ENCODE data around the gene ODAD2. TPM values are rescaled to one million over a fixed set of nuclear protein-coding genes. Genes with fewer than 3 reads are reported as not detected.

The ODAD2 gene
- total RNA-seq, 1 experiment from 2014 or later = 4.1 TPM

GRCh38 chr10:27815261-27815660, 183.6 kb downstream of the ODAD2 start (continued):
- TF ChIP-seq JAZF1 (CRISPR knock-in tag; IDR thresholded peaks at IDR 0.05) = no peak
- TF ChIP-seq USF1 (CRISPR knock-in tag; IDR thresholded peaks at IDR 0.05) = no peak
- TF ChIP-seq ZNF121 (CRISPR knock-in tag; IDR thresholded peaks at IDR 0.05) = no peak
- TF ChIP-seq ELF4 (CRISPR knock-in tag; IDR thresholded peaks at IDR 0.05; ENCODE audit: low read depth) = no peak
- TF ChIP-seq HMGA2 (CRISPR knock-in tag; IDR thresholded peaks at IDR 0.05) = no peak

GRCh38 chr10:27805180-27805579, 193.7 kb downstream of the ODAD2 start:
- no peaks in the 10 kb centered on the region for H3K27me3 Mint-ChIP-seq (ENCODE audit: low read depth)
- no peak for DNase-seq (ENCODE audit: low spot score)
- CTCF ChIA-PET = no interaction called here
- no peaks in the 10 kb centered on the region for H3K36me3 Mint-ChIP-seq
- POLR2A ChIA-PET = no interaction called here
- H3K27ac Mint-ChIP-seq = no peak overlapping the region
- TF ChIP-seq KAT7 (CRISPR knock-in tag; IDR thresholded peaks at IDR 0.05; ENCODE audit: borderline replicate concordance) = no peak
- TF ChIP-seq TP53 (CRISPR knock-in tag; IDR thresholded peaks at IDR 0.05) = no peak
- no peak for TF ChIP-seq ETV6 (CRISPR knock-in tag; IDR thresholded peaks at IDR 0.05)
- no peak for TF ChIP-seq ZNF416 (CRISPR knock-in tag; IDR thresholded peaks at IDR 0.05)
- no peak for ATAC-seq
- H3K9me3 Mint-ChIP-seq = no peaks in the 10 kb centered on the region
- H3K4me3 Mint-ChIP-seq = no peak overlapping the region
- H3K4me1 Mint-ChIP-seq = peaks cover under 1% of the 10 kb centered on the region

DNA sequence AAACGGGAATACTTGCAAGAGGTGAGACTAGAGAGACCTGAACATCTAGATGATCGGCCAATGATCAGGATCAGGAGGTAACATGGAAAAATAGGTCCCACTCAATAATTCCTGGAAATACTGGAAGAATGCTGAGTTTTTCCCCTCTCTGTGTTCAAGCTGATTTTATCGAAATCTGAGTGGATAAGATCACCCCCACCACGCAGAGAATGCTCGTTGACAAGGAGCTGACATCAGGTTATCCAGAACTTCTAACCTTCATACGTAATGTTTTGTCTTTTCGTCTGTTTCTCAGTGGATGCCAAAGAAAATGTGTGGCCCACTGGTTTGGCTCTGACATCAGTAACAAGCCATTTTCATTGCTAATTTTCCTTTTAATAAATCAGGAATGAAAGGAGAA, 194.7 kb downstream of the ODAD2 start:
- H3K4me1 Mint-ChIP-seq = peaks cover 5% of the 10 kb centered on the region
- no peaks in the 10 kb centered on the region for H3K36me3 Mint-ChIP-seq
- no peak overlapping the region for H3K27ac Mint-ChIP-seq
- no peaks in the 10 kb centered on the region for H3K27me3 Mint-ChIP-seq (ENCODE audit: low read depth)
- H3K9me3 Mint-ChIP-seq = no peaks in the 10 kb centered on the region
- POLR2A ChIA-PET = no interaction called here
- CTCF ChIA-PET = no interaction called here
- DNase-seq (ENCODE audit: low spot score) (no peak), ATAC-seq (no peak)
- H3K4me3 Mint-ChIP-seq = no peak overlapping the region
- TF ChIP-seq, protein P1, sequence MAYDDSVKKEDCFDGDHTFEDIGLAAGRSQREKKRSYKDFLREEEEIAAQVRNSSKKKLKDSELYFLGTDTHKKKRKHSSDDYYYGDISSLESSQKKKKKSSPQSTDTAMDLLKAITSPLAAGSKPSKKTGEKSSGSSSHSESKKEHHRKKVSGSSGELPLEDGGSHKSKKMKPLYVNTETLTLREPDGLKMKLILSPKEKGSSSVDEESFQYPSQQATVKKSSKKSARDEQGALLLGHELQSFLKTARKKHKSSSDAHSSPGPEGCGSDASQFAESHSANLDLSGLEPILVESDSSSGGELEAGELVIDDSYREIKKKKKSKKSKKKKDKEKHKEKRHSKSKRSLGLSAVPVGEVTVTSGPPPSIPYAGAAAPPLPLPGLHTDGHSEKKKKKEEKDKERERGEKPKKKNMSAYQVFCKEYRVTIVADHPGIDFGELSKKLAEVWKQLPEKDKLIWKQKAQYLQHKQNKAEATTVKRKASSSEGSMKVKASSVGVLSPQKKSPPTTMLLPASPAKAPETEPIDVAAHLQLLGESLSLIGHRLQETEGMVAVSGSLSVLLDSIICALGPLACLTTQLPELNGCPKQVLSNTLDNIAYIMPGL (CRISPR knock-in tag; IDR thresholded peaks at IDR 0.05) = no peak
- TF ChIP-seq ZNF671 (CRISPR knock-in tag; IDR thresholded peaks at IDR 0.05) = no peak
- TF ChIP-seq NR2C2 (CRISPR knock-in tag; IDR thresholded peaks at IDR 0.05) = no peak
- TF ChIP-seq ZMAT4 (CRISPR knock-in tag; IDR thresholded peaks at IDR 0.05) = no peak
- TF ChIP-seq ZNF423 (CRISPR knock-in tag; IDR thresholded peaks at IDR 0.05) = no peak
- no peak for TF ChIP-seq FOXK1 (CRISPR knock-in tag; IDR thresholded peaks at IDR 0.05)
- no peak for TF ChIP-seq ZSCAN18 (CRISPR knock-in tag; IDR thresholded peaks at IDR 0.05)
- TF ChIP-seq OVOL2 (CRISPR knock-in tag; IDR thresholded peaks at IDR 0.05; ENCODE audit: borderline replicate concordance) = no peak
- no peak for TF ChIP-seq IRF1 (CRISPR knock-in tag; IDR thresholded peaks at IDR 0.05)
- TF ChIP-seq, protein P2, sequence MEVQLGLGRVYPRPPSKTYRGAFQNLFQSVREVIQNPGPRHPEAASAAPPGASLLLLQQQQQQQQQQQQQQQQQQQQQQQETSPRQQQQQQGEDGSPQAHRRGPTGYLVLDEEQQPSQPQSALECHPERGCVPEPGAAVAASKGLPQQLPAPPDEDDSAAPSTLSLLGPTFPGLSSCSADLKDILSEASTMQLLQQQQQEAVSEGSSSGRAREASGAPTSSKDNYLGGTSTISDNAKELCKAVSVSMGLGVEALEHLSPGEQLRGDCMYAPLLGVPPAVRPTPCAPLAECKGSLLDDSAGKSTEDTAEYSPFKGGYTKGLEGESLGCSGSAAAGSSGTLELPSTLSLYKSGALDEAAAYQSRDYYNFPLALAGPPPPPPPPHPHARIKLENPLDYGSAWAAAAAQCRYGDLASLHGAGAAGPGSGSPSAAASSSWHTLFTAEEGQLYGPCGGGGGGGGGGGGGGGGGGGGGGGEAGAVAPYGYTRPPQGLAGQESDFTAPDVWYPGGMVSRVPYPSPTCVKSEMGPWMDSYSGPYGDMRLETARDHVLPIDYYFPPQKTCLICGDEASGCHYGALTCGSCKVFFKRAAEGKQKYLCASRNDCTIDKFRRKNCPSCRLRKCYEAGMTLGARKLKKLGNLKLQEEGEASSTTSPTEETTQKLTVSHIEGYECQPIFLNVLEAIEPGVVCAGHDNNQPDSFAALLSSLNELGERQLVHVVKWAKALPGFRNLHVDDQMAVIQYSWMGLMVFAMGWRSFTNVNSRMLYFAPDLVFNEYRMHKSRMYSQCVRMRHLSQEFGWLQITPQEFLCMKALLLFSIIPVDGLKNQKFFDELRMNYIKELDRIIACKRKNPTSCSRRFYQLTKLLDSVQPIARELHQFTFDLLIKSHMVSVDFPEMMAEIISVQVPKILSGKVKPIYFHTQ (CRISPR knock-in tag; IDR thresholded peaks at IDR 0.05) = no peak
- TF ChIP-seq JAZF1 (CRISPR knock-in tag; IDR thresholded peaks at IDR 0.05) = no peak
- TF ChIP-seq, protein P3, sequence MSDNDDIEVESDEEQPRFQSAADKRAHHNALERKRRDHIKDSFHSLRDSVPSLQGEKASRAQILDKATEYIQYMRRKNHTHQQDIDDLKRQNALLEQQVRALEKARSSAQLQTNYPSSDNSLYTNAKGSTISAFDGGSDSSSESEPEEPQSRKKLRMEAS (CRISPR knock-in tag; IDR thresholded peaks at IDR 0.05) = no peak
- no peak for TF ChIP-seq CREB1 (CRISPR knock-in tag; IDR thresholded peaks at IDR 0.05)
- TF ChIP-seq, protein P4, sequence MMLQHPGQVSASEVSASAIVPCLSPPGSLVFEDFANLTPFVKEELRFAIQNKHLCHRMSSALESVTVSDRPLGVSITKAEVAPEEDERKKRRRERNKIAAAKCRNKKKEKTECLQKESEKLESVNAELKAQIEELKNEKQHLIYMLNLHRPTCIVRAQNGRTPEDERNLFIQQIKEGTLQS (CRISPR knock-in tag; conservative IDR thresholded peaks at IDR 0.05) = no peak
- no peak for TF ChIP-seq NFYB (CRISPR knock-in tag; conservative IDR thresholded peaks at IDR 0.05; ENCODE audit: low read depth)

Data from WTC11 (cell line).